ENCODE results near the gene ASB18. TPM values are rescaled to one million over a fixed set of nuclear protein-coding genes. Genes with fewer than 3 reads are reported as not detected.

ASB18 gene
- total RNA-seq, result not detected in 2 replicates

GRCh38 chr2:236264256-236264655, at the start of gene ASB18:
TSS of gene ASB18 (minus strand) at chr2:236264406. CDS start at chr2:236264345, 61 bp downstream.

GRCh38 chr2:236168110-236169080, 95.8 kb downstream of the ASB18 start, which contains the start of gene GBX2:
TSS of gene GBX2 (minus strand) at chr2:236168386. CDS start at chr2:236167971, 415 bp downstream.

Other genes with a start within 250 kb of the ASB18 start
- 0.89 and 2.1 TPM in 2 replicates for gene GBX2, start 96.0 kb downstream of the ASB18 start, total RNA-seq

Data from mesangial cell (primary cell).